Adipocyte (in vitro differentiated cells): ENCODE results near the gene SCGB1D1.
A peak's percentile ranks its signal among the peaks of the same experiment; 100 is the strongest.
"Not testable (repeated sequence)": the region's sequence is repeated elsewhere in the genome, so short reads cannot be mapped to it uniquely, and the experiment has no call there.

ENCODE experiments used
- DNase-seq: peaks from one replicate; pipeline ENCODE4 v3.0.0-alpha.2; 2015; ENCODE audit warnings: low read depth
- H3K27me3 ChIP-seq: replicated peaks from 2 replicates; pipeline ENCODE4 v1.7.0; 2013; ENCODE audit warnings: mild to moderate bottlenecking, low read length, moderate library complexity; ENCODE audit not compliant: control insufficient read depth, insufficient read depth
- H3K36me3 ChIP-seq: 2 replicates; pipeline ENCODE4 v1.7.0; 2013; ENCODE audit warnings: low read length, mild to moderate bottlenecking, moderate library complexity; ENCODE audit not compliant: control insufficient read depth, insufficient read depth, severe bottlenecking
- H3K4me1 ChIP-seq: 2 replicates; pipeline ENCODE4 v1.7.0; 2013; ENCODE audit warnings: mild to moderate bottlenecking, low read length, moderate library complexity; ENCODE audit not compliant: control insufficient read depth, insufficient read depth
- H3K4me3 ChIP-seq: 2 replicates; pipeline ENCODE4 v1.7.0; 2013; ENCODE audit warnings: mild to moderate bottlenecking, low read length, moderate library complexity
- H3K9ac ChIP-seq: 2 replicates; pipeline ENCODE4 v1.7.0; 2013; ENCODE audit warnings: mild to moderate bottlenecking, low read length, moderate library complexity
- H3K9me3 ChIP-seq: 2 replicates; pipeline ENCODE4 v1.7.0; 2013; ENCODE audit warnings: mild to moderate bottlenecking, low read length, moderate library complexity; ENCODE audit not compliant: control insufficient read depth

Gene SCGB1D1

DNA sequence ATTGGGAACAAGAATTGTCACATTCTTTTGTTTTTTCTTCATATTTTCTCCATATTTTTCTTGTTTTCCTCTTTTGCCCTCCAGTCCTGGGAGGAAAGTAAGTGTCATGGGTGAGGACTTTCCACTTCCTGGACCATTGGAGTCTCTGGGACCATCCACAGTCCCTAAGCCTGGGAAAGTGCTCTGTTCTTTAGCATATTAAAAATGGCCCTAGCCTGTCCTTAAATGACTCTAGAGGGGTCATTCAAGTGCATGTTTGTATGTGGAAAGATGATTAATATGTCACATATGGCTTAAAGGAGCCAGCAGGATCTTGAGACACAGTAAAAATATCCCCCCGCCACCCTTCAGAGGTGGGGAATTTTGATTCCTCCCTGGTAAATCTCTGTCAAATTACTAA is 20.1 kb upstream of the SCGB1D1 start:
- Histone ChIP-seq H3K27me3 (peaks cover 68% of the 10 kb centered on the region), H3K4me3 (no peak overlapping the region), H3K9ac (no peak overlapping the region), H3K9me3 (no peaks in the 10 kb centered on the region), H3K36me3 (no peaks in the 10 kb centered on the region), H3K4me1 (no peaks in the 10 kb centered on the region)
- no peak for DNase-seq

DNA sequence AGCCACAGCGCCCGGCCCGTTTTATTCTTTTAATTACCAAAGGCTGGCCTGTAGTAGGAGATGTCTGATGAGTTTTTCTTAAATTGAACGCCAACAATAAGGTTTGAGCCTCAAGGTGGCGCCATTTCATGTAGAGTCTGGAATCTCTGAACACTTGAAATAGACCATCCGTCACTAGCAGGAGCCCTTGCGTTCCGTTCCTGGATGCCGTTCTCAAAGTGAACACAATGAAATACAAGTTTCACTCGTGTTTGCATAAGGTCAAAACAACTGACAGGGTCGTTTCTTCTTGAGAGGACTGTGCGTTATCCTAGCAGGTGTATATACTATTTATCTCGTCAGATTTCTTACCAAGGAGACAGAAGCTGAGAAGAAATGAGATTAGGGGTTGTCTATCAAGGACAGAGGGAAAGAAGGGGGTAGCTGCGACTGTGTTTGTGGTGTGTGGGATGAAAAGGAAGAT is 18.7 kb upstream of the SCGB1D1 start:
- Histone ChIP-seq H3K4me1 (no peaks in the 10 kb centered on the region), H3K36me3 (no peaks in the 10 kb centered on the region), H3K4me3 (no peak overlapping the region), H3K9ac (no peak overlapping the region), H3K9me3 (no peaks in the 10 kb centered on the region), H3K27me3 (peaks cover 61% of the 10 kb centered on the region)
- peak; percentile 76 for DNase-seq

DNA sequence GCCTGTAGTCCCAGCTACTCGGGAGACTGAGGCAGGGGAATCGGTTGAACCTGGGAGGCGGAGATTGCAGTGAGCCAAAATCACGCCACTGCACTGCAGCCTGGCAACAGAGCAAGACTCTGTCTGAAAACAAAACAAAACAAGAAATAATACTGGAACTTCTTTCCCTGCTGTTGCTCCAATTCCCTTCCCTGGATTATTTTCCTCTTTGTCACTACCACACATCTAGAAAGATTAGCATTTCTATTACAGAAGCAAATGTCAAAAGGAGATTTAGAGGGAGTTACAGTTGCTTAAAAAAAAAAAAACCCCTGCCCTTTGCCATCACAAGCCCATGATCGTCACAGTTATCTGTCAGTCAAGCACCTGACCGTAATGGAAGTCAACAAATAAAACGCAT is 17.7 kb upstream of the SCGB1D1 start:
- Histone ChIP-seq H3K4me3 (no peak overlapping the region), H3K4me1 (no peaks in the 10 kb centered on the region), H3K9ac (no peak overlapping the region), H3K9me3 (no peaks in the 10 kb centered on the region), H3K27me3 (peaks cover 58% of the 10 kb centered on the region), H3K36me3 (no peaks in the 10 kb centered on the region)
- no peak for DNase-seq

DNA sequence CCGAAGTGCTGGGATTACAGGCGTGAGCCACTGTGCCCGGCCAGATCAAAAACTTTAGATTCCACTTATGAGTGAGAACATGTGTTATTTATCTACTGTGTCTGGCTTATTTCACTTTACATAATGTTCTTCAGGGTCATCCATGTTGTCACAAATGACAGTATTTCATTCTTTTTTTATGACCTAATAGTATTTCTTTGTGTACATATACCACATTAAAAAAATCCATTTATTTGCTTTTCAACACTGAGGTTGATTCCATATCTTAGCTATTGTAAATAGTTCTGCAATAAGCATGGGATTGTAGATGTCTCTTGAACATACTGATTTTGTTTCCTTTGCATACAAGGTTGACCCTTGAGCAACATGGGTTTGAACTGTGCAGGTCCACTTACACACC is 13.2 kb upstream of the SCGB1D1 start:
- no peak for DNase-seq
- H3K9me3 ChIP-seq: peaks cover 3% of the 10 kb centered on the region
- no peak overlapping the region for H3K9ac ChIP-seq
- no peak overlapping the region for H3K4me3 ChIP-seq
- H3K27me3 ChIP-seq: peaks cover 59% of the 10 kb centered on the region
- H3K36me3 ChIP-seq: no peaks in the 10 kb centered on the region
- no peaks in the 10 kb centered on the region for H3K4me1 ChIP-seq

DNA sequence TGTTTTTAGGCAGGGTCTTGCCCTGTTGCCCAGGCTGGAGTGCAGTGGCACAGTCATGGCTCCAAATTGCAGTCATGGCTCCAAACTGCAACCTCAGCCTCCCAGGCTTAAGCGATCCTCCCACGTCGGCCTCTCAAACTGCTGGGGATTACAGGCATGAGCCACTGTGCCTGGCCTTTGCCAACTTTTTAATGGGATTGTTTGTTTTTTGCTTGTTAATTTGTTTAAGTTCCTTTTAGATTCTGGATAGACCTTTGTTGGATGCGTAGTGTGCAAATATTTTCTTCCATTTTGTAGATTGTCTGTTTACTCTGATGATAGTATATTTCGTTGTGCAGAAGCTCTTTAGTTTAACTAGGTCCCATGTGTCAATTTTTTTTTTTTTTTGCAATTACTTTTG is 10.0 kb upstream of the SCGB1D1 start:
- Histone ChIP-seq H3K4me1 (no peaks in the 10 kb centered on the region), H3K9ac (no peak overlapping the region), H3K36me3 (no peaks in the 10 kb centered on the region), H3K27me3 (peaks cover 36% of the 10 kb centered on the region), H3K9me3 (peaks cover 12% of the 10 kb centered on the region), H3K4me3 (no peak overlapping the region)
- DNase-seq: no peak

DNA sequence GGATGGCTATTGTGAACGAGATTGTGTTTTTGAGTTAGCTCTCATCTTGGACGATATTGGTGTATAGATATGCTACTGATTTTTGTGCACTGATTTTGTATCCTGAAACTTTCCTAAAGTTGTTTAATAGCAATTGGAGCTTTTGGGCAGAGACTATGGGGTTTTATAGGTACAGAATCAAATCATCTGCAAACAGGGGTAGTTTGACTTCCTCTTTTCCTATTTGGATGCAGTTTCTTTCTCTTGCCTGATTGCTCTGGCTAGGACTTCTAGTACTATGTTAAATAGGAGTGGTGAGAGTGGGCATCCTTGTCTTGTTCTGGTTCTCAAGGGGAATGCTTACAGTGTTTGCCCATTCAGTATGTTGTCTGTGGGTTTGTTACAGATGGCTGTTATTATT is 8.9 kb upstream of the SCGB1D1 start:
- H3K27me3 ChIP-seq: peaks cover 34% of the 10 kb centered on the region
- H3K9me3 ChIP-seq: peaks cover 12% of the 10 kb centered on the region
- no peak overlapping the region for H3K9ac ChIP-seq
- DNase-seq: no peak
- no peaks in the 10 kb centered on the region for H3K36me3 ChIP-seq
- H3K4me3 ChIP-seq: no peak overlapping the region
- H3K4me1 ChIP-seq: no peaks in the 10 kb centered on the region

DNA sequence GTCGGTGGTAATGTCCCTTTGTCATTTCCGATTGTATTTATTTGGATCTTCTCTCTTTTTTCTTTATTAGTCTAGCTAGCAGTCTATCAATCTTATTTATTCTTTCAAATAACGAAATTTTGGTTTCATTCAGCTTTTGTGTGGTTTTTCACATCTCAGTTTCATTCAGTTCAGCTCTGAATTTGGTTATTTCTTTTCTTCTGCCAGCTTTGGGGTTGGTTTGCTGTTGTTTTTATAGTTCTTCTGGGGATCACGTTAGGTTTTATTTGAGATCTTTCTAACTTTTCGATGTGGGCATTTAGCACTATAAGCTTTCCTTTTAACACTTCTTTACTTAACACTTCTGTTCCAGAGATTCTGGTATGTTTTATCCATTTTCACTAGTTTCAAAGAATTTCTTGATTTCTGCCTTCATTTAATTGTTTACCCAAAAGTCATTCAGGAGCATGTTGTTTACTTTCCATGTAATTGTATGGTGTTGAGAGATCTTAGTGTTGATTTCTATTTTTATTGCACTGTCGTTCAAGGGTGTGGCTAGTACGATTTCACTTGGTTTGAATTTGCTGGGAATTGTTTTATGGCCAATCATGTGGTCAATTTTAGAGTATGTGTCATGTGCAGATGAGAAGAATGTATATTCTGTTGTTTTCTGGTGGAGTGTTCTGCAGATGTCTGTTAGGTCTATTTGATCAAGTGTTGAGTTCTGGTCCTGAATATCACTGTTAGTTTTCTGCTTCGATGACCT is 7.7 kb upstream of the SCGB1D1 start:
- no peak overlapping the region for H3K4me3 ChIP-seq
- no peak for DNase-seq
- peaks cover 12% of the 10 kb centered on the region for H3K9me3 ChIP-seq
- no peak overlapping the region for H3K9ac ChIP-seq
- H3K36me3 ChIP-seq: no peaks in the 10 kb centered on the region
- H3K27me3 ChIP-seq: peaks cover 30% of the 10 kb centered on the region
- H3K4me1 ChIP-seq: no peaks in the 10 kb centered on the region

DNA sequence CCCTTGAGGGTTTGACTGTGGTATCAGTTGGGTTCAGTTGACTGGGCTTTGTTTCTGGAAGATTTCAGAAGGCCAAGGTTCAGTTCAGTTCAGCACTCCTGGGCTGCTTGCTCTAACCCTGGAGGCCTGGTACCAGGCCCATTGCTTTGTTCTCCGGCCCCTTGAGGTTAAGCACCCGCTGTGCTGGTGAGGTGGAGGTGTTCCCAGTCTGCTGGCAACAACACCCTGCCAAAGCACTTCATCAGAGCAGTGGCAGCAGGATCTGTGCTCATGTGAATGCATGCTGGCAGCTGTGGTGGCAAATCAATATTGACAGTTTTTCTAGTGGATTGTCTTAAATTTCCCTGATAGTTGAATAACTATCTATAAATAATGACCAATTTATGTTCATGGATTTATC is 3.8 kb upstream of the SCGB1D1 start:
- peaks cover 9% of the 10 kb centered on the region for H3K9me3 ChIP-seq
- H3K4me1 ChIP-seq: no peaks in the 10 kb centered on the region
- no peaks in the 10 kb centered on the region for H3K36me3 ChIP-seq
- DNase-seq: no peak
- H3K4me3 ChIP-seq: no peak overlapping the region
- H3K9ac ChIP-seq: no peak overlapping the region
- H3K27me3 ChIP-seq: peaks cover 35% of the 10 kb centered on the region

DNA sequence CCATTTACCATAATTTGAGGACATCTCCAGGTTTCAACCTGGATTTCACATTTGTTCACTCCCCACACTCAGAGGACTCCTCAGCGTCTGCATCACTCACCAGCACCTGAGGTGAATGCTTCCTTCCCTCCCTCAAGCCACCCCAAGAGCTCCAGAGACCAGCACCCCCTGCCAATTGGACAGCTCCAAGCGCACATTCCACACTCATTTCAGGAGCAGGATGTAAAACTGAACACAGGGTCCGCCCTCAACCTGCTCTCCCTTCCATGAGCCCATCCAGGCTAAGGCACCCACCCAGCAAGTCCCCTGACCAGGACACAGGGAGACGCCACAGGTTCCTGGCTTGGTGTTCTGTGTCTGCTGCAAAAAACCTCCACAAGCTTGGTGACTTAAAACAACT is 3.9 kb downstream of the SCGB1D1 start:
- H3K9ac ChIP-seq: no peak overlapping the region
- no peaks in the 10 kb centered on the region for H3K4me1 ChIP-seq
- H3K27me3 ChIP-seq: peaks cover 51% of the 10 kb centered on the region
- H3K4me3 ChIP-seq: no peak overlapping the region
- peak; percentile 2 for DNase-seq
- H3K36me3 ChIP-seq: no peaks in the 10 kb centered on the region
- peaks cover 2% of the 10 kb centered on the region for H3K9me3 ChIP-seq

DNA sequence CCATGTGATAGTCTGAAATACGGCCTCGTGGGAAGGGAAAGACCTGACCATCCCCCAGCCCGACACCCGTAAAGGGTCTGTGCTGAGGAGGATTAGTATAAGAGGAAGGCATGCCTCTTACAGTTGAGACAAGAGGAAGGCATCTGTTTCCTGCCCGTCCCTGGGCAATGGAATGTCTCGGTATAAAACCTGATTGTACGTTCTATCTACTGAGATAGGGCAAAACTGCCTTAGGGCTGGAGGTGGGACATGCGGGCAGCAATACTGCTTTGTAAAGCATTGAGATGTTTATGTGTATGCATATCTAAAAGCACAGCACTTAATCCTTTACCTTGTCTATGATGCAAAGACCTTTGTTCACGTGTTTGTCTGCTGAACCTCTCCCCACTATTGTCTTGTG is 5.0 kb downstream of the SCGB1D1 start:
- H3K9ac ChIP-seq, H3K9me3 ChIP-seq, H3K4me1 ChIP-seq, H3K4me3 ChIP-seq, H3K36me3 ChIP-seq, DNase-seq: not testable (repeated sequence)
- H3K27me3 ChIP-seq: peaks cover 52% of the 10 kb centered on the region

DNA sequence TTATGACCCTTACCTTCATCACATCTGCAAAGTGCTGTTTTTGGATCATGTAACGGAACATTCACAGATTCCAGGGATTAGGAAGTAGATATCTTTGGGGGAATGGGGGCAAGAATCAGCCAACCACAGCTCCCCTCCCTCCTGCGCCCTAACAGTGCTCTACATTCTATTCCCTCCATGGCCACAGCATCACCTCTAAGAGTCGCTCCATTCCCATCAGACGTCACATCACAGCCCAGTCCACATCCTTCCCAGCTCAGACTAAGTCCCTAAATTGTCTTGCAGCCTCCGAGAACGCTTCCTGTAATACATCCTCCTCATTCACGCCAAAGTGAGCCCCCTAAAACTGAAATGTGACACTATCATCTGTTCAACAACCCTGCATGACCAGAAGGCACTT is 5.9 kb downstream of the SCGB1D1 start:
- peaks cover 46% of the 10 kb centered on the region for H3K27me3 ChIP-seq
- no peak overlapping the region for H3K9ac ChIP-seq
- DNase-seq: no peak
- peaks cover 2% of the 10 kb centered on the region for H3K9me3 ChIP-seq
- H3K36me3 ChIP-seq: no peaks in the 10 kb centered on the region
- no peak overlapping the region for H3K4me3 ChIP-seq
- H3K4me1 ChIP-seq: no peaks in the 10 kb centered on the region

DNA sequence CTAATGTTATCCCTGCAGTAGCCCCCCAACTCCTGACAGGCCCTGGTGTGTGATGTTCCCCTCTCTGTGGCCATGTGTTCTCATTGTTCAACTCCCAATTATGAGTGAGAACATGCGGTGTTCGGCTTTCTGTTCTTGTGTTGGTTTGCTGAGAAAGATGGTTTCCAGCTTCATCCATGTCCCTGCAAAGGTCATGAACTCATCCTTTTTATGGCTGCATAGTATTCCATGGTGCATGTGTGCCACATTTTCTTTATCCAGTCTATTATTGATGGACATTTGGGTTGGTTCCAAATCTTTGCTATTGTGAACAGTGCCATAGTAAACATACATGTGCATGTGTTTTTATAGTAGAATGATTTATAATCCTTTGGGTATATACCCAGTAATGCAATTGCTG is 7.4 kb downstream of the SCGB1D1 start:
- H3K36me3 ChIP-seq, H3K4me1 ChIP-seq, H3K9ac ChIP-seq, H3K4me3 ChIP-seq, DNase-seq, H3K9me3 ChIP-seq: not testable (repeated sequence)
- H3K27me3 ChIP-seq: peaks cover 43% of the 10 kb centered on the region
